GM23248 (cell line): ENCODE results near the gene SLX4IP. TPM values are rescaled to one million over a fixed set of nuclear protein-coding genes. Genes with fewer than 3 reads are reported as not detected.

Source experiments
- DNase-seq: peaks from one replicate; pipeline ENCODE4 v3.0.0-alpha.2; 2015
- H2AFZ ChIP-seq: fragments of 200-600 bp; sonication (generic); 2 replicates; pipeline ENCODE4 v1.6.1; 2016; ENCODE audit warnings: antibody characterized with exemption
- H3F3A ChIP-seq: fragments of 200-600 bp; sonication (generic); 2 replicates; pipeline ENCODE4 v1.6.1; 2016; ENCODE audit warnings: mild to moderate bottlenecking, antibody characterized with exemption, mixed run types; ENCODE audit not compliant: insufficient read depth
- H3K27ac ChIP-seq: fragments of 200-600 bp; sonication (generic); 2 replicates; pipeline ENCODE4 v1.5.1; 2016; ENCODE audit warnings: mild to moderate bottlenecking
- H3K27me3 ChIP-seq: fragments of 200-600 bp; sonication (generic); replicated peaks from 2 replicates; pipeline ENCODE4 v1.6.1; 2016; ENCODE audit warnings: mild to moderate bottlenecking; ENCODE audit not compliant: insufficient read depth
- H3K36me3 ChIP-seq: fragments of 200-600 bp; sonication (generic); 2 replicates; pipeline ENCODE4 v1.6.1; 2016; ENCODE audit warnings: low read depth, mild to moderate bottlenecking
- H3K4me1 ChIP-seq: fragments of 200-600 bp; sonication (generic); 2 replicates; pipeline ENCODE4 v1.6.1; 2016; ENCODE audit warnings: mild to moderate bottlenecking; ENCODE audit not compliant: insufficient read depth
- H3K4me2 ChIP-seq: fragments of 200-600 bp; sonication (generic); one replicate; pipeline ENCODE4 v1.6.1; 2016; ENCODE audit warnings: mild to moderate bottlenecking; ENCODE audit not compliant: unreplicated experiment
- H3K4me3 ChIP-seq: fragments of 200-600 bp; sonication (generic); 2 replicates; pipeline ENCODE4 v1.5.1; 2016; ENCODE audit warnings: mild to moderate bottlenecking
- H3K79me2 ChIP-seq: fragments of 200-600 bp; sonication (generic); 2 replicates; pipeline ENCODE4 v1.6.1; 2016; ENCODE audit warnings: mild to moderate bottlenecking; ENCODE audit not compliant: insufficient read depth
- H3K9ac ChIP-seq: fragments of 200-600 bp; sonication (generic); 2 replicates; pipeline ENCODE4 v1.6.1; 2016; ENCODE audit warnings: mild to moderate bottlenecking
- H3K9me2 ChIP-seq: fragments of 200-600 bp; sonication (generic); 2 replicates; pipeline ENCODE4 v1.6.1; 2016; ENCODE audit warnings: mixed run types, mild to moderate bottlenecking, moderate library complexity; ENCODE audit not compliant: insufficient read depth
- H3K9me3 ChIP-seq: fragments of 200-600 bp; sonication (generic); one replicate; pipeline ENCODE4 v1.6.1; 2017; ENCODE audit warnings: low read depth
- H4K20me1 ChIP-seq: fragments of 200-600 bp; sonication (generic); 2 replicates; pipeline ENCODE4 v1.6.0; 2016; ENCODE audit not compliant: insufficient read depth
- EZH2 ChIP-seq: fragments of 200-600 bp; sonication (generic); IDR thresholded peaks from 2 replicates; pipeline ENCODE4 v1.6.1; 2018; ENCODE audit warnings: antibody characterized with exemption, mild to moderate bottlenecking; ENCODE audit not compliant: insufficient read depth, poor library complexity, severe bottlenecking
- EZH2phosphoT487 ChIP-seq: fragments of 200-600 bp; sonication (generic); IDR thresholded peaks from 2 replicates; pipeline ENCODE4 v1.6.1; 2018; ENCODE audit warnings: antibody characterized with exemption, moderate library complexity, mild to moderate bottlenecking, low read depth; ENCODE audit not compliant: insufficient read depth
- WGBS, 2 experiments: methylation state at CpG; one replicate each; pipeline ENCODE4 v1.1.6; 2015 to 2017; ENCODE audit warnings: low lambda C conversion rate in 2 of 2, low coverage in 1 of 2; ENCODE audit errors: missing lambda C conversion rate in 2 of 2; 5-methylcytosine and 5-hydroxymethylcytosine counted together
- in situ Hi-C: fragments of 300-500 bp; cut with MboI; formaldehyde crosslinking; loops from 2 replicates; pipeline ENCODE4 v1.15.0; 2020
- polyA plus RNA-seq: library from polyadenylated mRNA; unstranded; fragments of >200 nt; fragmentation: Nextera tagmentation; extraction: Ambion mirVana; gene quantifications from 2 replicates; pipeline ENCODE4 v1.2.1, GENCODE V29; 2016
- total RNA-seq: library from RNA; depleted of rRNA; stranded (reverse); fragments of >200 nt; shearing (Covaris generic); gene quantifications from 2 replicates; pipeline ENCODE4 v1.2.3, GENCODE V29; 2014

SLX4IP gene
- total and polyA plus RNA-seq, 2 experiments from 2014 or later = 3.7 to 3.9 TPM

DNA sequence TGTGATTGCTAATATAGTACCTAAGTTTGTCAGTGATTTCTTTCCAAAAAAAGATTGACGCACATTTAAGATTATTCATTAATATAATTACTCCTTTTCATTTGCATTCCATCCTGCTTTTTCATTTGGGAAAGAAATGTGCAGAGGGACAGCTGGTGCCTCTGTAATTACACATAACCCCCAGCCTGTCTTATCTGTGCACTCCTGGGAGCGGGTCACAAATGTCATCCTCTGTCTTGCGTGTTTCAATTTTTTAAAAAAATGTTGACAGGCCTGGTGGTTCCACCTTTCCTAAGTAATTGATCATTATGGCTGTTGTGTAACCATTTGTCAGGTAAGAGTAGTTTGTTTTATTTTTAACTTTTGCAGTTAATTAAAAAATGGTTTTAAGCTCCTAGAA, 92.7 kb downstream of the SLX4IP start:
- WGBS, 2 experiments = 97 to 98% methylated on average over 3 of the region's 3 CpGs
- Histone ChIP-seq H3K27ac (no peak overlapping the region), H3K4me3 (no peak overlapping the region), H3K27me3 (no peaks in the 10 kb centered on the region), H3K79me2 (no peaks in the 10 kb centered on the region), H3F3A (no peaks in the 10 kb centered on the region; the same call in 1 of the 2 replicates), H3K9me2 (no peaks in the 10 kb centered on the region), H4K20me1 (no peaks in the 10 kb centered on the region), H3K9me3 (no peaks in the 10 kb centered on the region), H3K4me1 (peaks cover 6% of the 10 kb centered on the region; the same call in 1 of the 2 replicates), H3K36me3 (no peaks in the 10 kb centered on the region), H3K9ac (no peak overlapping the region), H3K4me2 (no peak overlapping the region), H2AFZ (no peak overlapping the region)
- DNase-seq = no peak
- in situ Hi-C loops = no loop called here
- TF ChIP-seq EZH2phosphoT487 = no peak
- TF ChIP-seq EZH2 = no peak

DNA sequence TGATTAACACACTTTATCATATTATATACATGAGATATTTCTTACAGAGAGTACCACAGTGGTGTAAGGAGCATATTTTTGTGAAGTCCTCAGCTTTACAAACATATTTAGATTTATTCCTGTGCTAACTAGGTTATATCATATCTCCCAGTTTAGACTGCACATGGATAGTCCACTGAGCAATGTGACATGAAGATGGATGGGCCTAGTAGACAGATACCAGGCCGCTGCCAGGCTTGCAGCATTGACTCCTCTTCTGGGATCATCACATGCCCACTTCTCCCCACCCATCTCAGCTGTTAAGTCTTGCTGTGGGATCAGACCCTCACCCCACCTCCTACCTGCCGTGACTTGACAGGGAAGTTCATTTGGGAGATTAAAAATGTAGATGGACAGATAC, 95.8 kb downstream of the SLX4IP start:
- Histone ChIP-seq H3K9ac (no peak overlapping the region), H3K9me2 (no peaks in the 10 kb centered on the region), H3K27me3 (no peaks in the 10 kb centered on the region), H3K79me2 (no peaks in the 10 kb centered on the region), H3K4me3 (no peak overlapping the region), H2AFZ (no peak overlapping the region), H3K9me3 (no peaks in the 10 kb centered on the region), H3K4me1 (no peaks in the 10 kb centered on the region), H3F3A (no peaks in the 10 kb centered on the region), H4K20me1 (no peaks in the 10 kb centered on the region), H3K4me2 (no peak overlapping the region), H3K36me3 (no peaks in the 10 kb centered on the region), H3K27ac (no peak overlapping the region)
- in situ Hi-C loops = no loop called here
- WGBS, 2 experiments = 87% methylated on average over 2 of the region's 2 CpGs
- DNase-seq = no peak
- TF ChIP-seq EZH2phosphoT487 (no peak), EZH2 (no peak)

DNA sequence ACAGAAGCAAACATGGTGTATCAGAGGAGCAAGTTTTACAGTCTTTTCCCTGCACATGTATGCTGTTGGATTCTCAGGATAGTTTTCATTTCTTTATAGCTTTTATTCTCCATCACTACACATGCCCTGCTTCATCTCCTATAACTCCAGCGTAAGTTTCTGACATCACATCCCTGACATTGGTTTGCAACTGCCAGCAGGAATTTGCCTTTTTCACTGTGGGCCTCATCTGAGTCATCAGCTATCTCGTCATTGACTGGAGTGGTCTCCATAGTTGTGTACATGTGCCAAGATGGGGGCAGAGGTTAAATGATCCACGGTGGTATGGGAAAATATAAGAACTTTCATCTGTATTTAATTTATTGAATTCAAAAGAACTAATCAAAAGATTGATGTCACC, 96.7 kb downstream of the SLX4IP start:
- Histone ChIP-seq H3K9me2 (no peaks in the 10 kb centered on the region), H3K4me2 (no peak overlapping the region), H3K4me3 (no peak overlapping the region), H3K36me3 (no peaks in the 10 kb centered on the region), H3K27ac (no peak overlapping the region), H2AFZ (no peak overlapping the region), H3K27me3 (no peaks in the 10 kb centered on the region), H4K20me1 (no peaks in the 10 kb centered on the region), H3K9ac (no peak overlapping the region), H3K4me1 (no peaks in the 10 kb centered on the region), H3K9me3 (no peaks in the 10 kb centered on the region), H3F3A (no peaks in the 10 kb centered on the region), H3K79me2 (no peaks in the 10 kb centered on the region)
- in situ Hi-C loops = no loop called here
- 73 to 74% methylated on average over 3 of the region's 3 CpGs for WGBS, 2 experiments
- no peak for DNase-seq
- no peak for TF ChIP-seq EZH2

DNA sequence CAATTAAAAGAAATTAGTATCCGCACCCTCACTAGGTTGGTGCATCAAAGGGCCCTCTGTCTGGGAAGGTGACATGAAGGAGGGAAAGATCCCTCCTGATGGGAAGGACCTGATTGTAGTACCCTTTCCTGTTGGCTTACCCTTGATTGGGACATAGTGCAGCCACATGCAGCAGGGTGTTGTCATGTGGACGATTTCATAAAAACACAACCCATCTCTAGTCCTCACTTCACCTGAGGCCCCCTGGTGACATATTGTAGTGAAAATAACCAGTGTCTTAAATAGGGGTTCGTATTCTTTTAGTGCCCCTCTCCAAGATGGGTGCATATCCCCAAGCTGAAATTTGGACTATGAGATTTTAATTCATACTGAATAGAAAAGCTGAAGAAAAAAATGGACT, 97.3 kb downstream of the SLX4IP start:
- Histone ChIP-seq H3K9me2 (no peaks in the 10 kb centered on the region), H3K27ac (no peak overlapping the region), H3F3A (no peaks in the 10 kb centered on the region), H3K79me2 (no peaks in the 10 kb centered on the region), H3K9ac (no peak overlapping the region), H3K36me3 (no peaks in the 10 kb centered on the region), H3K4me3 (no peak overlapping the region), H2AFZ (no peak overlapping the region), H4K20me1 (no peaks in the 10 kb centered on the region), H3K9me3 (no peaks in the 10 kb centered on the region), H3K4me2 (no peak overlapping the region), H3K4me1 (peaks cover 1% of the 10 kb centered on the region; the same call in 1 of the 2 replicates), H3K27me3 (no peaks in the 10 kb centered on the region)
- in situ Hi-C loops = no loop called here
- no peak for DNase-seq
- TF ChIP-seq EZH2 (no peak), EZH2phosphoT487 (no peak)
- WGBS, 2 experiments = 75 to 82% methylated on average over 3 of the region's 3 CpGs

GRCh38 chr20:10536531-10536930, 101.4 kb downstream of the SLX4IP start:
- Histone ChIP-seq H3K27ac (no peak overlapping the region), H3K4me1 (peaks cover 31% of the 10 kb centered on the region), H3K4me3 (no peak overlapping the region), H3K9me3 (no peaks in the 10 kb centered on the region), H4K20me1 (no peaks in the 10 kb centered on the region), H3K36me3 (no peaks in the 10 kb centered on the region), H3K9ac (no peak overlapping the region), H3K9me2 (no peaks in the 10 kb centered on the region), H2AFZ (no peak overlapping the region), H3K79me2 (no peaks in the 10 kb centered on the region), H3K27me3 (no peaks in the 10 kb centered on the region), H3K4me2 (no peak overlapping the region), H3F3A (peaks cover 21% of the 10 kb centered on the region; the same call in 1 of the 2 replicates)
- TF ChIP-seq EZH2 (no peak), EZH2phosphoT487 (no peak)
- in situ Hi-C loops = no loop called here
- 17 to 23% methylated on average over 4 of the region's 4 CpGs for WGBS, 2 experiments
- DNase-seq = no peak
